Measurements from ENCODE around the gene APIP.

APIP gene

DNA sequence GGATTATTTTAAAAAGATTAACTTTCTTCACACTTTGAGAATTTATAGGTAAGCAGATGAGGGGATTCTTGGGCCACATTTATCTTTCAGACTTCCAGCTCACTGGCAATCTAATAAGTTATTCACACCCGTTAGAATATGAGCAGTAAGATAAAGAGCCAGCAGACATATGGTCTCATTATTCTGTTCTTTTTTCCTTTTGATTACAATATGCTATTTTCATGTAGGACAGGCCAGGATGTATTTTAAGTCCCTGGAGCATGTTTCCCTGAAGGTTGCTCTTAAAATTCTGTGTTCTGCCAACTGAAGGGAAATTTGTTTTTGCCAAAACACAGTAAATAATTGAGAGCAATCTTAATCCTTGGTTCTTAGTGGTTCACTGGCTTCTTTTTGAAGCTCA is 22.4 kb upstream of the APIP start:
- TF ChIP-seq, protein P1, sequence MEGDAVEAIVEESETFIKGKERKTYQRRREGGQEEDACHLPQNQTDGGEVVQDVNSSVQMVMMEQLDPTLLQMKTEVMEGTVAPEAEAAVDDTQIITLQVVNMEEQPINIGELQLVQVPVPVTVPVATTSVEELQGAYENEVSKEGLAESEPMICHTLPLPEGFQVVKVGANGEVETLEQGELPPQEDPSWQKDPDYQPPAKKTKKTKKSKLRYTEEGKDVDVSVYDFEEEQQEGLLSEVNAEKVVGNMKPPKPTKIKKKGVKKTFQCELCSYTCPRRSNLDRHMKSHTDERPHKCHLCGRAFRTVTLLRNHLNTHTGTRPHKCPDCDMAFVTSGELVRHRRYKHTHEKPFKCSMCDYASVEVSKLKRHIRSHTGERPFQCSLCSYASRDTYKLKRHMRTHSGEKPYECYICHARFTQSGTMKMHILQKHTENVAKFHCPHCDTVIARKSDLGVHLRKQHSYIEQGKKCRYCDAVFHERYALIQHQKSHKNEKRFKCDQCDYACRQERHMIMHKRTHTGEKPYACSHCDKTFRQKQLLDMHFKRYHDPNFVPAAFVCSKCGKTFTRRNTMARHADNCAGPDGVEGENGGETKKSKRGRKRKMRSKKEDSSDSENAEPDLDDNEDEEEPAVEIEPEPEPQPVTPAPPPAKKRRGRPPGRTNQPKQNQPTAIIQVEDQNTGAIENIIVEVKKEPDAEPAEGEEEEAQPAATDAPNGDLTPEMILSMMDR (IDR thresholded peaks at IDR 0.05; ENCODE audit: insufficient read depth, low read length, poor library complexity, severe bottlenecking) = no peak
- no peak for TF ChIP-seq EZH2phosphoT487 (conservative IDR thresholded peaks at IDR 0.05; ENCODE audit: low read length)
- H3K9ac ChIP-seq (ENCODE audit: low read length) = no peak overlapping the region
- H3K79me2 ChIP-seq (ENCODE audit: insufficient read depth, low read length) = no peaks in the 10 kb centered on the region
- H3K27me3 ChIP-seq (ENCODE audit: low read length) = no peaks in the 10 kb centered on the region
- no peak overlapping the region for H2AFZ ChIP-seq (ENCODE audit: low read depth, low read length, severe bottlenecking)
- no peak overlapping the region for H3K4me3 ChIP-seq (ENCODE audit: insufficient read depth, low read length, poor library complexity, severe bottlenecking)
- H3K9me3 ChIP-seq (ENCODE audit: insufficient read depth, low read length) = no peaks in the 10 kb centered on the region
- H3K36me3 ChIP-seq (ENCODE audit: low read length) = no peaks in the 10 kb centered on the region
- no peaks in the 10 kb centered on the region for H3K9me2 ChIP-seq (replicated peaks; ENCODE audit: insufficient read depth, low read length)
- 0 out of 2 replicates have a peak, but pooled peaks cover 4% of the 10 kb centered on the region for H4K20me1 ChIP-seq (ENCODE audit: low read depth, low read length)
- no peak overlapping the region for H3K27ac ChIP-seq (ENCODE audit: low read depth, low read length)
- no peaks in the 10 kb centered on the region for H3F3A ChIP-seq (ENCODE audit: insufficient read depth)
- H3K4me2 ChIP-seq (ENCODE audit: low read depth, low read length, poor library complexity, severe bottlenecking) = no peak overlapping the region

DNA sequence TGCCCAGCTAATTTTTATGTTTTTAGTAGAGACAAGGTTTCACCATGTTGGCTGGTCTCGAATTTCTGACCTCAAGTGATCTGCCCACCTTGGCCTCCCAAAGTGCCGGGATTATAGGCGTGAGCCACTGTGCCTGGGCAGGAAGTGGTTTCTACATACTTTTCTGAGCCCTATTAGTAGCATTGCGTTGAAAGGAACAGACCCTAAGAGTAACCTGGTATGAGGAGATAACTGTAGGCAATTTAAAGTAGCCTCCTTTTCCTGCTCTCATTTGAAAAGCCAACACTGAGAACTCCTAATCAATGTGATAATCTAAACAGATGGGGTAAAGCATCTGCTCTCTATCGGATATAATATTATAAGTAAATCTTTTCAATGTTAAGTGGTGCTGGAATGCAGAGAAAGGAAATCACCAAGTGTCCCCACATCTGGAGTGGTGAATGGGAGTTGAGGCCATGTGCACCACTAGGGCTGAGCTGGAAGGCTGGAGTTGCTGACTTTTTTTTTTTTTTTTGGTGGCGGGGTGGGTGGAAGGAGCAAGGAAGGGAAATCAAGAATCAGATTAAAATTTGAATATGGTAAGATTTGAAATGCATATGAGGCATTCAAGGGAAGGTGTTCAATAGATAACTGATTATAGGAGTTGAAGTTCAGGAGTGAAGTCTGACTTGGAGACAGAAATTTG is 20.9 kb upstream of the APIP start:
- Histone ChIP-seq H3K4me2 (ENCODE audit: low read depth, low read length, poor library complexity, severe bottlenecking) (no peak overlapping the region), H3K27ac (ENCODE audit: low read depth, low read length) (no peak overlapping the region), H3K4me3 (ENCODE audit: insufficient read depth, low read length, poor library complexity, severe bottlenecking) (no peak overlapping the region)

DNA sequence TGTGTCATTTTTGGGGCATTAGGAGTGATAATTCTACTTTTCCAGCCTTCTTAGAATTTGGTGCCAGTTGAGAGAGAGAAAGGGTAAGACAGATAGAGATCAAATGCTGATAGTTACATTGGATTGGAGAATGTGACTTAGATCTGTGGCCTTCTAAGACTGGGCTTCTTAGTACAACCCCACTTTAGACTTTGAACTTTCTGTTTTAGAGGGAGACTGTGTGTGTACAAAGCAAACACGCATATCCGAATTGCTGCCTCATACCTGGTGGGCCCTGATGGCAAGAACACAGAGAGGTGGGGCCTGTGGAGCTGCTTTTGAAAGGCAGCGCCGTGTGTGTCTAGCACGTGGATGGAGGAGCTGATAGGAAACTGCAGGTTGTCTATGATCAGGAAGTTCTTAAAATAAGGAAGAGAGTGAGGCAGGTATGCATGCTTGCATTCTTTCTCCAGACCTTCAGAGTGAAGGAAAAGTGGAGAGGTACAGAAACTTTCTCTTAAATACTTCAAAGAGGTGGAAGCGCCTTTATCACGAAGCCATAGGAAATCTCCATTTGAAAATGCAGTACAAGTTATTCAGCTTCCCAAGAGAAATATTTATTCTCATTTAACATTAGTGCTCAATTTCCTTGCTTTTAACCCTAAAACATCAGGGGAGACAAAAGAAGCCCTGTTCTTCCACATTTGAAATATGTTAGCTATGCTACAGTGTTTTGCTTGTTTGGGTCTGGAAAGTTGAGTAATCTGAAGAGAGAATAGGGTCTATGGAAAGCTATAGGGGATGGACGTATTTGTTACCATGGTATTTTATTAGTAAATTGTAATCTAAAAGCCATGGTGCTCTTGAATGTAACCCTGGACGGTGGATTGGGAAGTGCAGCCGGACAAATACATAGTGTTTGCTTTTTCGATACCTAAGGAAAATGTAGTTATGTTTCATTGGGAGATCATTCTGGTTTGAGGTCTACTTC is 13.9 kb upstream of the APIP start:
- Histone ChIP-seq H2AFZ (ENCODE audit: low read depth, low read length, severe bottlenecking) (no peak overlapping the region), H3K36me3 (ENCODE audit: low read length) (no peaks in the 10 kb centered on the region; the same call in 1 of the 2 replicates), H3K9ac (ENCODE audit: low read length) (no peak overlapping the region), H3K4me2 (ENCODE audit: low read depth, low read length, poor library complexity, severe bottlenecking) (no peak overlapping the region), H3K4me3 (ENCODE audit: insufficient read depth, low read length, poor library complexity, severe bottlenecking) (no peak overlapping the region), H3K27ac (ENCODE audit: low read depth, low read length) (no peak overlapping the region), H3F3A (ENCODE audit: insufficient read depth) (no peaks in the 10 kb centered on the region), H3K27me3 (ENCODE audit: low read length) (no peaks in the 10 kb centered on the region), H3K79me2 (ENCODE audit: insufficient read depth, low read length) (no peaks in the 10 kb centered on the region; the same call in 1 of the 2 replicates), H3K9me2 (replicated peaks; ENCODE audit: insufficient read depth, low read length) (no peaks in the 10 kb centered on the region), H4K20me1 (ENCODE audit: low read depth, low read length) (no peaks in the 10 kb centered on the region), H3K9me3 (ENCODE audit: insufficient read depth, low read length) (no peaks in the 10 kb centered on the region)
- TF ChIP-seq EZH2phosphoT487 (conservative IDR thresholded peaks at IDR 0.05; ENCODE audit: low read length) = no peak
- TF ChIP-seq, protein P1 (IDR thresholded peaks at IDR 0.05; ENCODE audit: insufficient read depth, low read length, poor library complexity, severe bottlenecking) = no peak

More for the DNA sequence above, 20.9 kb upstream of the APIP start:
- H4K20me1 ChIP-seq (ENCODE audit: low read depth, low read length) = no peaks in the 10 kb centered on the region
- no peaks in the 10 kb centered on the region for H3K27me3 ChIP-seq (ENCODE audit: low read length)
- no peaks in the 10 kb centered on the region for H3K9me2 ChIP-seq (replicated peaks; ENCODE audit: insufficient read depth, low read length)
- H2AFZ ChIP-seq (ENCODE audit: low read depth, low read length, severe bottlenecking) = no peak overlapping the region
- H3K9me3 ChIP-seq (ENCODE audit: insufficient read depth, low read length) = no peaks in the 10 kb centered on the region
- H3K36me3 ChIP-seq (ENCODE audit: low read length) = no peaks in the 10 kb centered on the region; the same call in 1 of the 2 replicates
- TF ChIP-seq, protein P1 (IDR thresholded peaks at IDR 0.05; ENCODE audit: insufficient read depth, low read length, poor library complexity, severe bottlenecking) = no peak
- TF ChIP-seq EZH2phosphoT487 (conservative IDR thresholded peaks at IDR 0.05; ENCODE audit: low read length) = no peak
- H3F3A ChIP-seq (ENCODE audit: insufficient read depth) = no peaks in the 10 kb centered on the region
- H3K79me2 ChIP-seq (ENCODE audit: insufficient read depth, low read length) = no peaks in the 10 kb centered on the region
- no peak overlapping the region for H3K9ac ChIP-seq (ENCODE audit: low read length)

Data from SU-DHL-6 (cell line).